Chondrocyte (in vitro differentiated cells): ENCODE results near the gene PPP6R2. TPM values are rescaled to one million over a fixed set of nuclear protein-coding genes. Genes with fewer than 3 reads are reported as not detected.

Experiments
- DNase-seq: peaks from one replicate; pipeline ENCODE4 v3.0.0; 2021; ENCODE audit warnings: mixed read lengths, low spot score
- H3K27ac Mint-ChIP-seq: one replicate; pipeline ENCODE4 v1.8.0; 2021; ENCODE audit warnings: mild to moderate bottlenecking, moderate library complexity, mixed read lengths; ENCODE audit not compliant: unreplicated experiment
- H3K27me3 Mint-ChIP-seq: 2 replicates; pipeline ENCODE4 v1.8.0; 2021; ENCODE audit warnings: low read depth, mixed read lengths
- H3K36me3 Mint-ChIP-seq: 2 replicates; pipeline ENCODE4 v1.8.0; 2021; ENCODE audit warnings: low read depth, mixed read lengths
- H3K4me1 Mint-ChIP-seq: 2 replicates; pipeline ENCODE4 v1.8.0; 2021; ENCODE audit warnings: low read depth, mild to moderate bottlenecking, mixed read lengths
- H3K4me3 Mint-ChIP-seq: one replicate; pipeline ENCODE4 v1.8.0; 2021; ENCODE audit warnings: mild to moderate bottlenecking, moderate library complexity, mixed read lengths; ENCODE audit not compliant: unreplicated experiment
- H3K9me3 Mint-ChIP-seq: 2 replicates; pipeline ENCODE4 v1.8.0; 2021; ENCODE audit warnings: low read depth, mixed read lengths
- CTCF ChIP-seq: fragments of 200-600 bp; sonication (generic); IDR thresholded peaks from 2 replicates; pipeline ENCODE4 v1.5.0; 2021; ENCODE audit warnings: antibody characterized with exemption, mild to moderate bottlenecking, moderate library complexity
- total RNA-seq: library from RNA; stranded (reverse); gene quantifications from 3 replicates; pipeline ENCODE4 v1.2.1, GENCODE V29; 2021

The PPP6R2 gene
- total RNA-seq, 1 donor from 2014 or later: 47.1 TPM

- Mint-ChIP-seq H3K27me3 (no peaks in the 10 kb centered on the region), H3K27ac (peak within 1 kb of the TSS; percentile 49), H3K4me1 (peaks cover 25% of the 10 kb centered on the region)
Observed at GRCh38 chr22:50481440-50482106, 138.4 kb downstream of the PPP6R2 start, which contains the start of gene ADM2. Gene ADM2 (plus strand): TSS chr22:50481543. CDS start chr22:50481848, 305 bp downstream.

GRCh38 chr22:50482107-50483074 lies 139.3 kb downstream of the PPP6R2 start:
- peak overlapping the region; percentile 77 for H3K4me3 Mint-ChIP-seq
- peak overlapping the region; percentile 49 for H3K27ac Mint-ChIP-seq
- DNase-seq: no peak
- peaks cover 2% of the 10 kb centered on the region for H3K36me3 Mint-ChIP-seq
- H3K4me1 Mint-ChIP-seq: peaks cover 27% of the 10 kb centered on the region
- H3K9me3 Mint-ChIP-seq: no peaks in the 10 kb centered on the region
- H3K27me3 Mint-ChIP-seq: no peaks in the 10 kb centered on the region
- no peak for TF ChIP-seq CTCF

More at GRCh38 chr22:50481440-50482106, 138.4 kb downstream of the PPP6R2 start, which contains the start of gene ADM2:
- H3K36me3 Mint-ChIP-seq: peaks cover 2% of the 10 kb centered on the region
- H3K4me3 Mint-ChIP-seq: peak within 1 kb of the TSS; percentile 77
- TF ChIP-seq CTCF: no peak
- H3K9me3 Mint-ChIP-seq: no peaks in the 10 kb centered on the region
- DNase-seq: no peak

GRCh38 chr22:50483106-50483505 lies 140.0 kb downstream of the PPP6R2 start:
- H3K4me1 Mint-ChIP-seq: peaks cover 27% of the 10 kb centered on the region
- TF ChIP-seq CTCF: no peak
- peak overlapping the region; percentile 47 for H3K4me3 Mint-ChIP-seq
- peaks cover 2% of the 10 kb centered on the region for H3K36me3 Mint-ChIP-seq
- DNase-seq: no peak
- no peaks in the 10 kb centered on the region for H3K9me3 Mint-ChIP-seq
- no peaks in the 10 kb centered on the region for H3K27me3 Mint-ChIP-seq
- no peak overlapping the region for H3K27ac Mint-ChIP-seq

GRCh38 chr22:50483556-50483955 lies 140.4 kb downstream of the PPP6R2 start:
- H3K27ac Mint-ChIP-seq: no peak overlapping the region
- no peak for DNase-seq
- H3K4me3 Mint-ChIP-seq: no peak overlapping the region
- no peak for TF ChIP-seq CTCF
- peaks cover 27% of the 10 kb centered on the region for H3K4me1 Mint-ChIP-seq
- no peaks in the 10 kb centered on the region for H3K9me3 Mint-ChIP-seq
- peaks cover 2% of the 10 kb centered on the region for H3K36me3 Mint-ChIP-seq
- no peaks in the 10 kb centered on the region for H3K27me3 Mint-ChIP-seq
